ENCODE data around the gene TOMM6. TPM values are rescaled to one million over a fixed set of nuclear protein-coding genes. Genes with fewer than 3 reads are reported as not detected.

TOMM6 gene
- polyA plus RNA-seq, 1 donor from 2014 or later, result 184 TPM

GRCh38 chr6:41815587-41815986 is 28.1 kb downstream of the TOMM6 start:
- no peaks in the 10 kb centered on the region for H3K9me3 ChIP-seq (ENCODE audit: low read length)

GRCh38 chr6:41818271-41819054 is 31.0 kb downstream of the TOMM6 start:
- Histone ChIP-seq H4K20me1 (ENCODE audit: insufficient read depth) (no peaks in the 10 kb centered on the region), H2AFZ (ENCODE audit: low read depth, low read length) (no peak overlapping the region), H3F3A (ENCODE audit: insufficient read depth, low read length, poor library complexity, severe bottlenecking) (no peaks in the 10 kb centered on the region), H3K9me2 (ENCODE audit: insufficient read depth, low read length) (no peaks in the 10 kb centered on the region), H3K36me3 (ENCODE audit: insufficient read depth, low read length) (no peaks in the 10 kb centered on the region), H3K9me3 (ENCODE audit: low read length) (no peaks in the 10 kb centered on the region), H3K27me3 (ENCODE audit: insufficient read depth, low read depth, low read length) (no peaks in the 10 kb centered on the region), H3K79me2 (replicated peaks; ENCODE audit: insufficient read depth, low read length) (no peaks in the 10 kb centered on the region), H3K4me3 (ENCODE audit: low read length) (no peak overlapping the region), H3K9ac (ENCODE audit: low read length) (no peak overlapping the region), H3K4me2 (ENCODE audit: low read length) (no peak overlapping the region), H3K27ac (ENCODE audit: low read length) (no peak overlapping the region)
- TF ChIP-seq MXI1 (conservative IDR thresholded peaks at IDR 0.05; ENCODE audit: poor library complexity, severe bottlenecking) (no peak), EP300 (conservative IDR thresholded peaks at IDR 0.05; ENCODE audit: poor library complexity, severe bottlenecking) (no peak)

More at GRCh38 chr6:41815587-41815986, 28.1 kb downstream of the TOMM6 start:
- TF ChIP-seq TAF1 (IDR thresholded peaks at IDR 0.05; ENCODE audit: low read depth), result no peak
- TF ChIP-seq SMC3 (conservative IDR thresholded peaks at IDR 0.05; ENCODE audit: poor library complexity), result no peak
- TF ChIP-seq RAD21 (conservative IDR thresholded peaks at IDR 0.05), result no peak
- TF ChIP-seq MXI1 (conservative IDR thresholded peaks at IDR 0.05; ENCODE audit: poor library complexity, severe bottlenecking), result no peak
- TF ChIP-seq POLR2AphosphoS5 (IDR thresholded peaks at IDR 0.05), result no peak
- TF ChIP-seq EZH2 (IDR thresholded peaks at IDR 0.05; ENCODE audit: borderline replicate concordance, insufficient read depth, low read length, poor library complexity, severe bottlenecking), result no peak
- TF ChIP-seq REST (IDR thresholded peaks at IDR 0.05; ENCODE audit: borderline replicate concordance), result no peak
- H2AFZ ChIP-seq (ENCODE audit: low read depth, low read length), result no peak overlapping the region
- H4K20me1 ChIP-seq (ENCODE audit: insufficient read depth), result no peaks in the 10 kb centered on the region
- H3K4me3 ChIP-seq (ENCODE audit: low read length), result no peak overlapping the region
- no peaks in the 10 kb centered on the region for H3K79me2 ChIP-seq (replicated peaks; ENCODE audit: insufficient read depth, low read length)
- no peaks in the 10 kb centered on the region for H3K36me3 ChIP-seq (ENCODE audit: insufficient read depth, low read length)
- no peak overlapping the region for H3K9ac ChIP-seq (ENCODE audit: low read length)
- H3K4me2 ChIP-seq (ENCODE audit: low read length), result no peak overlapping the region
- H3K27me3 ChIP-seq (ENCODE audit: insufficient read depth, low read depth, low read length), result no peaks in the 10 kb centered on the region
- no peaks in the 10 kb centered on the region for H3F3A ChIP-seq (ENCODE audit: insufficient read depth, low read length, poor library complexity, severe bottlenecking)
- no peaks in the 10 kb centered on the region for H3K9me2 ChIP-seq (ENCODE audit: insufficient read depth, low read length)
- H3K27ac ChIP-seq (ENCODE audit: low read length), result no peak overlapping the region

- Histone ChIP-seq H3K79me2 (replicated peaks; ENCODE audit: insufficient read depth, low read length) (no peaks in the 10 kb centered on the region), H3K9me2 (ENCODE audit: insufficient read depth, low read length) (no peaks in the 10 kb centered on the region), H3F3A (ENCODE audit: insufficient read depth, low read length, poor library complexity, severe bottlenecking) (no peaks in the 10 kb centered on the region), H3K4me3 (ENCODE audit: low read length) (no peak overlapping the region), H3K4me2 (ENCODE audit: low read length) (no peak overlapping the region), H3K36me3 (ENCODE audit: insufficient read depth, low read length) (no peaks in the 10 kb centered on the region), H4K20me1 (ENCODE audit: insufficient read depth) (no peaks in the 10 kb centered on the region), H2AFZ (ENCODE audit: low read depth, low read length) (no peak overlapping the region), H3K9me3 (ENCODE audit: low read length) (no peaks in the 10 kb centered on the region), H3K27ac (ENCODE audit: low read length) (no peak overlapping the region), H3K27me3 (ENCODE audit: insufficient read depth, low read depth, low read length) (no peaks in the 10 kb centered on the region), H3K9ac (ENCODE audit: low read length) (no peak overlapping the region)
- TF ChIP-seq REST (IDR thresholded peaks at IDR 0.05; ENCODE audit: borderline replicate concordance) (no peak), POLR2AphosphoS5 (IDR thresholded peaks at IDR 0.05) (no peak), EP300 (conservative IDR thresholded peaks at IDR 0.05; ENCODE audit: poor library complexity, severe bottlenecking) (no peak), RAD21 (conservative IDR thresholded peaks at IDR 0.05) (no peak), MXI1 (conservative IDR thresholded peaks at IDR 0.05; ENCODE audit: poor library complexity, severe bottlenecking) (no peak), CTCF (IDR thresholded peaks at IDR 0.05; ENCODE audit: poor library complexity, severe bottlenecking) (no peak), EZH2 (IDR thresholded peaks at IDR 0.05; ENCODE audit: borderline replicate concordance, insufficient read depth, low read length, poor library complexity, severe bottlenecking) (no peak), SMC3 (conservative IDR thresholded peaks at IDR 0.05; ENCODE audit: poor library complexity) (no peak), TAF1 (IDR thresholded peaks at IDR 0.05; ENCODE audit: low read depth) (no peak)
These were observed 33.8 kb downstream of the TOMM6 start for GRCh38 chr6:41821266-41821665.
